ENCODE results near the gene GCK.

Gene GCK

DNA sequence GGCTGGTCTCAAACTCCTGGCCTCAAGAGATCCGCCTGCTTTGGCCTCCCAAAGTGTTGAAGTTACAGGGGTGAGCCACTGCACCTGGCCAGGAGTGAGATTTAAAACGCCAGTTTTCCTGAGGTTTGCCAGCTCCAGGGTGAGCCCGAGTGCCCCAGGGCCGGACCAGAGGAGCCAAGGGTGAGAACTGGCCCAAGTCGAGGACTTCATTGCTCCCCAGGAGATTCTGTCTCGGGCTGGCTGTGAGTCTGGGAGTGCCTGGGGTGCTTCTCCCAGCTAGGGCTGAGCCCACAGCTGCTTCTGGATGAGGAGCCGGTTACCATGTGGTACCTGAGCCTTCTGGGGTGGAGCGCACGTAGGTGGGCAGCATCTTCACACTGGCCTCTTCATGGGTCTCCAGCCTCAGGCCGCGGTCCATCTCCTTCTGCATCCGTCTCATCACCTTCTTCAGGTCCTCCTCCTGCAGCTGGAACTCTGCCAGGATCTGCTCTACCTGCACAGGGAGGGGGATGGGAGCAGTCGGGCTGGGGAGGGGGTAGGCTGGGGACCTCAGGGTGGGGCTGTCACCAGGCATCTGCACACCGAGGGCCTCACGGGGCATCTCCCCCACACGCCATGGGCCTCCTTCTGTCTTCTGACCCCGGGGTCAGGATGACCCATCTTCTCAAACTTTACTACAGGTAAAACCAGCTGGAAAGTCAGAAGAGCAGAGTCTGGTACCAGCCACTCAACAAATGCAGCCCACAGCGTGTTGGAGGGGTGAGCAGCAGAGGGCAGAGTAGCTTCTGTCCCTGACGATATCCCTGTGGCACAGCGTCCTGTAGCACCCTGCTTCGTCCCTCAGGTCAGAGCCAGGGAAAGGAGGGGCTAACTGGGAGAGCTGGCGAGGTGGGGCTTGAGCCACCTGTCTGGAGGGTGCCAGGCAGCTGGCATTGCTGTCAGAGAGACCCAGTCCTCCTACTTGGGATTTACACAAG lies 36.0 kb downstream of the GCK start:
- no CpG with 5 or more reads among the region's 22 CpGs for WGBS, 2 donors (ENCODE audit: extremely low coverage in 2 of 2, insufficient read length in 2 of 2, insufficient replicate concordance in 1 of 2)
- H3K79me1 ChIP-seq (ENCODE audit: low read depth, low read length): no peaks in the 10 kb centered on the region

GRCh38 chr7:44151956-44152355 lies 37.3 kb downstream of the GCK start:
- Histone ChIP-seq H3K18ac (ENCODE audit: low read length) (no peak overlapping the region), H3K9me3 (replicated peaks in 1 of 2; ENCODE audit: control insufficient read depth in 2 of 2, insufficient read depth in 1 of 2, low read depth in 1 of 2, low read length in 2 of 2) (no peaks in the 10 kb centered on the region), H3K4me1 (ENCODE audit: control insufficient read depth in 2 of 2, insufficient read depth in 1 of 2, low read depth in 1 of 2, low read length in 2 of 2) (peaks cover 0 to 5% of the 10 kb centered on the region in 2 donors), H2BK120ac (ENCODE audit: low read depth, low read length) (no peak overlapping the region), H3K4me2 (ENCODE audit: insufficient read depth, low read length, poor library complexity, severe bottlenecking) (no peak overlapping the region), H3K4me3 (ENCODE audit: low read length in 2 of 2) (no peak overlapping the region), H2AFZ (ENCODE audit: low read length) (no peak overlapping the region), H3K79me1 (ENCODE audit: low read depth, low read length) (no peaks in the 10 kb centered on the region), H3K27ac (replicated peaks; ENCODE audit: low read length) (no peak overlapping the region), H4K91ac (ENCODE audit: low read depth, low read length, poor library complexity) (no peak overlapping the region), H3K4ac (ENCODE audit: low read length) (no peak overlapping the region), H3K23ac (ENCODE audit: low read depth, low read length, poor library complexity) (peak overlapping the region; percentile 62), H2BK5ac (ENCODE audit: low read length) (no peak overlapping the region), H3K9ac (ENCODE audit: low read depth, low read length, poor library complexity) (no peak overlapping the region), H3K27me3 (ENCODE audit: control insufficient read depth in 3 of 3, insufficient read depth in 3 of 3, low read depth in 1 of 3, low read length in 3 of 3) (peaks cover 0 to 88% (median 0%) of the 10 kb centered on the region in 3 experiments), H4K8ac (ENCODE audit: low read depth, low read length) (no peak overlapping the region), H3K14ac (ENCODE audit: low read length) (peak overlapping the region; percentile 14), H3K36me3 (replicated peaks in 1 of 2; ENCODE audit: control insufficient read depth in 2 of 2, insufficient read depth in 2 of 2, low read length in 2 of 2) (no peaks in the 10 kb centered on the region), H2BK12ac (ENCODE audit: low read length) (no peak overlapping the region), H2AK5ac (ENCODE audit: low read depth, low read length) (peak overlapping the region; percentile 17), H2BK15ac (ENCODE audit: low read length) (peak overlapping the region; percentile 15)
- WGBS, 2 donors (ENCODE audit: extremely low coverage in 2 of 2, insufficient read length in 2 of 2, insufficient replicate concordance in 1 of 2): no CpG with 5 or more reads among the region's 9 CpGs
- DNase-seq (ENCODE audit: low spot score): no peak

More for the DNA sequence above, 36.0 kb downstream of the GCK start:
- Histone ChIP-seq H3K27ac (replicated peaks; ENCODE audit: low read length) (no peak overlapping the region), H3K4me3 (ENCODE audit: low read length in 2 of 2) (no peak overlapping the region), H3K9ac (ENCODE audit: low read depth, low read length, poor library complexity) (no peak overlapping the region), H3K23ac (ENCODE audit: low read depth, low read length, poor library complexity) (peak overlapping the region; percentile 60), H3K4me2 (ENCODE audit: insufficient read depth, low read length, poor library complexity, severe bottlenecking) (no peak overlapping the region), H4K91ac (ENCODE audit: low read depth, low read length, poor library complexity) (no peak overlapping the region), H4K8ac (ENCODE audit: low read depth, low read length) (no peak overlapping the region), H2BK5ac (ENCODE audit: low read length) (no peak overlapping the region), H2BK120ac (ENCODE audit: low read depth, low read length) (no peak overlapping the region), H3K9me3 (replicated peaks in 1 of 2; ENCODE audit: control insufficient read depth in 2 of 2, insufficient read depth in 1 of 2, low read depth in 1 of 2, low read length in 2 of 2) (no peaks in the 10 kb centered on the region), H3K27me3 (ENCODE audit: control insufficient read depth in 3 of 3, insufficient read depth in 3 of 3, low read depth in 1 of 3, low read length in 3 of 3) (peaks cover 0 to 87% (median 0%) of the 10 kb centered on the region in 3 experiments), H2BK12ac (ENCODE audit: low read length) (no peak overlapping the region), H3K18ac (ENCODE audit: low read length) (peak overlapping the region; percentile 11), H2AK5ac (ENCODE audit: low read depth, low read length) (no peak overlapping the region), H3K14ac (ENCODE audit: low read length) (no peak overlapping the region), H3K4me1 (ENCODE audit: control insufficient read depth in 2 of 2, insufficient read depth in 1 of 2, low read depth in 1 of 2, low read length in 2 of 2) (peaks cover 0 to 6% of the 10 kb centered on the region in 2 donors), H2BK15ac (ENCODE audit: low read length) (no peak overlapping the region), H2AFZ (ENCODE audit: low read length) (no peak overlapping the region), H3K36me3 (replicated peaks in 1 of 2; ENCODE audit: control insufficient read depth in 2 of 2, insufficient read depth in 2 of 2, low read length in 2 of 2) (no peaks in the 10 kb centered on the region), H3K4ac (ENCODE audit: low read length) (no peak overlapping the region)
- no peak for DNase-seq (ENCODE audit: low spot score)

DNA sequence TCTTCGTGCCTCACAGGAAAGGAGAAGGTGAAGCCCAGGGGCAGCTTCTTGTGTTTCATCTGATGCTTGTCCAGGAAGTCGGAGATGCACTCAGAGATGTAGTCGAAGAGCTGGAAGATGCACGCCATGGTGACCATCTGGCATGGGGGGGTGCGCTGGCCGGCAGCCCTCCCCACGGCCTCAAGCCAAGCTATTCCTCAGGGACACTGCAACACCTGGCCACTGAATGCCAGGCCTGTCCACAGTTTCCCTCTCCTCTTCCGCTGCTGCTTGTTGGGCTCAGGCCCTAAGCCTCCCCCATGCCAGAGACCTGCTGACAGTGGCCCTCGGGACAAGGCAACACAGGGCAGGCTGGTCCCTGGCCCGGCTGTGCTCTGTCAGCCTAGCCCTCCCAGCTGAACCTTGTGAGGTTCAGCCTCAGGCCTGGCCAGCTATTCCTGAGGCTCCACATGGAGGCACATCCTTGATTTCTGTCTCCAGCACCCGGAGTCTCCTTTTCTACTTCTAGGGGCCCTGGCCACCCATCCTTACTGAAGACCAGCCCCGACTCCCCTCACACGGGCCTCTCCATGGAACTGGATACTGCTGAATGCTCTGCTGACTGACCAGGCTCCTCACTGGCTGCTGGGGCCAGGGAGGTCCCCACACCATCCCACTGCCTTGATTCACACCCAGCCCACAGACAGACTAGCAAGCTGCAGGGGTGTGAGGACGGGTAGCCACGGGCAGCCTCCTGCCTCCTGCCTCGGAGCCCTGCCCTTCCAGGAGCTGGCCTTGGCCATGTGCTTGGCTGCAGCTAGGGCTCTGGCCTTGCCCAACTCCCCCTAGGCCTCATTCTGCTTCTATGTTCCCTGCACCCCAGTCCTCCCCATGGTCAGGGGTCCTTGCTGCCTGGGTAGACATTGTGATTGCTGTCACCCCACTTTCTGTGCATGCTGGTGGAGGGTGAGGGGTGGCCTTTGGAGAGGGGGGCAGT lies 38.0 kb downstream of the GCK start:
- Histone ChIP-seq H2BK12ac (ENCODE audit: low read length) (peak overlapping the region; percentile 11), H3K9me3 (replicated peaks in 1 of 2; ENCODE audit: control insufficient read depth in 2 of 2, insufficient read depth in 1 of 2, low read depth in 1 of 2, low read length in 2 of 2) (no peaks in the 10 kb centered on the region), H3K14ac (ENCODE audit: low read length) (no peak overlapping the region), H3K27me3 (ENCODE audit: control insufficient read depth in 3 of 3, insufficient read depth in 3 of 3, low read depth in 1 of 3, low read length in 3 of 3) (peaks cover 0 to 88% (median 2%) of the 10 kb centered on the region in 3 experiments), H3K36me3 (replicated peaks in 1 of 2; ENCODE audit: control insufficient read depth in 2 of 2, insufficient read depth in 2 of 2, low read length in 2 of 2) (no peaks in the 10 kb centered on the region), H2BK5ac (ENCODE audit: low read length) (no peak overlapping the region), H3K4me2 (ENCODE audit: insufficient read depth, low read length, poor library complexity, severe bottlenecking) (no peak overlapping the region), H3K27ac (replicated peaks; ENCODE audit: low read length) (no peak overlapping the region), H3K9ac (ENCODE audit: low read depth, low read length, poor library complexity) (no peak overlapping the region), H2AK5ac (ENCODE audit: low read depth, low read length) (peak overlapping the region; percentile 17), H3K4me3 (ENCODE audit: low read length in 2 of 2) (no peak overlapping the region), H3K18ac (ENCODE audit: low read length) (peak overlapping the region; percentile 52), H2BK15ac (ENCODE audit: low read length) (peak overlapping the region; percentile 35), H3K4me1 (ENCODE audit: control insufficient read depth in 2 of 2, insufficient read depth in 1 of 2, low read depth in 1 of 2, low read length in 2 of 2) (peaks cover 2 to 9% of the 10 kb centered on the region in 2 donors), H4K91ac (ENCODE audit: low read depth, low read length, poor library complexity) (no peak overlapping the region), H2BK120ac (ENCODE audit: low read depth, low read length) (no peak overlapping the region), H3K4ac (ENCODE audit: low read length) (no peak overlapping the region), H4K8ac (ENCODE audit: low read depth, low read length) (no peak overlapping the region), H3K23ac (ENCODE audit: low read depth, low read length, poor library complexity) (no peak overlapping the region), H2AFZ (ENCODE audit: low read length) (no peak overlapping the region), H3K79me1 (ENCODE audit: low read depth, low read length) (no peaks in the 10 kb centered on the region)
- DNase-seq (ENCODE audit: low spot score): no peak
- no CpG with 5 or more reads among the region's 16 CpGs for WGBS, 2 donors (ENCODE audit: extremely low coverage in 2 of 2, insufficient read length in 2 of 2, insufficient replicate concordance in 1 of 2)

Data from neuronal stem cell (in vitro differentiated cells).